GM19372 (cell line): ENCODE results near the gene OR10Z1.

Experiments used
- ATAC-seq: cut with Tn5 transposase; IDR thresholded peaks from one replicate; pipeline ENCODE4 v1.9.1; 2021; ENCODE audit warnings: mild to moderate bottlenecking, low read depth, moderate library complexity; ENCODE audit not compliant: unreplicated experiment

OR10Z1 gene, protein sequence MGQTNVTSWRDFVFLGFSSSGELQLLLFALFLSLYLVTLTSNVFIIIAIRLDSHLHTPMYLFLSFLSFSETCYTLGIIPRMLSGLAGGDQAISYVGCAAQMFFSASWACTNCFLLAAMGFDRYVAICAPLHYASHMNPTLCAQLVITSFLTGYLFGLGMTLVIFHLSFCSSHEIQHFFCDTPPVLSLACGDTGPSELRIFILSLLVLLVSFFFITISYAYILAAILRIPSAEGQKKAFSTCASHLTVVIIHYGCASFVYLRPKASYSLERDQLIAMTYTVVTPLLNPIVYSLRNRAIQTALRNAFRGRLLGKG

DNA sequence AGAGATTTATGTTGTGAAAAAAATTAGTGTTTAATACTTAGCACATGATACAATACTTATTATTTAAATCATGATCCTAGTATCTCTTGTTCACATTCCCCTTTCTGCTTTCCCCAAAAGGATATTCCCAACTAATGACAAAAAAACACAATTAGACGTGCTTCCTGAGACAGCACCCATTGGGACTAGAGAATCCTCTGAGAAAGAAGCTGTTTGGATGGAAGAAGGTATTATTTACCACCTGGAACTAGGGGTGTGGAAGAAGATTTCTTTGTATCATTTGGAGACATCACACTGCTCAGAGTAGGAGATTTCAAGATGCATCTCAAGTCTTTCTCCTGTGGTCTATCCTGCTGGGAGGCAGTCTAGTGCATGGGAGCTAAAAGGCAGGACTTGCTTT lies at the start of gene OR10Z1:
OR10Z1 (plus strand) TSS at position 301 of the 400 bp plus-strand sequence. CDS start 1,171 bp downstream, outside the sequence.
- ATAC-seq = no peak

DNA sequence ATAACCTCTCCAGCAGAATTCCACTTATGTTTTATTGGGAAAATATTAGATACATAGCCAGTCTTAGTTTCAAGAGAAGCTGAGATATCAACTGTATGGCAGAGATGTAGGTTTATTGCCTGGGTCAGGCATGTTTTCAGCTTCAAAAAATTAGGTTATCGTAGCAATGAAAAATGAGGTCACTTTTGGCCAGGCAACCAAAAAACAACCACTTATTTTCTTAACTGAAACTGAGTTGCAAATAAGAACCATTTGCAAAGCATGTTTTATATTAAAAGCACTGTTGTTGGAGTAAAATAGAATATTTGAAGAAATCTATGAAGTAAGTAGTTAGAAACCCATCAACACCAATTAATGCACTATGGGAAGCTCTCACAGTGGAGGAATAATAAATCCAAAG lies 45.4 kb upstream of the OR10Z1 start:
- ATAC-seq = no peak

DNA sequence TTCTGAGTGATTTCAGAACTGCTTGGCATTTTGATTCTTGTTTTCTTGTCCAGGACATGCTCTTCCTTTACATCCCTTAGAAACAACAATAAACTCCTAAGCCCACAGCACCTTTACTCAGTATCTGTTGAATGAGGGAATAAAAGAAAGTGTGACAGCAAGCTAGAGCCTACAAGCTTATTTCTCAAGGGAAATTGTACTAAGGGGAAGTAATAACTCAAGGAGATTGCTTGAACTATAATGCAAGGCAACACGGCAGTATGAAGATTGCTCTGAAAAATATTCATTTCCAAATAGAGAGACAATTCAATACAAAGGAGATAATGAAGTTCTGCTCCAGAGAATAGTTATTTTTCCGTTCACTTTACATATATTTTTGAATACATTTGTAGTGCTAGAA lies 41.2 kb upstream of the OR10Z1 start:
- no peak for ATAC-seq

DNA sequence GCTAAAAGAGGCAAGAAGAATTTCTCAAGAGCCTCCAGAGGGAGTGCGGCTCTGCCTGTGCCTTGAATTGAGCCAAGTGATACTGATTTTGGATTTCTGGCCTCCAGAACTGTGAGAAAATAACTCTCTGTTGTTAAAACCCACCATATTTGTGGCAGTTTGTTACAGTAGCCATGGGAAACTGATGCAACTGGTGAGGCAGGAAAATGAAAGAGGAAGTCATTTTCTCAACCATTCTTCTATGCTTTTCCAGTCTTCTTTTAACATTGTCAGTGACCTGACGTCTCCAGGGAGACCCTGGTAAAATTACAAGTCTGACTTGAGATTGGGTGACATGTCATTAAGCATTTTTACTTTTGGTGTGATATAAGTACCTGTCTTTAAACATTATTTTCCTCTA lies 40.5 kb upstream of the OR10Z1 start:
- ATAC-seq = no peak

DNA sequence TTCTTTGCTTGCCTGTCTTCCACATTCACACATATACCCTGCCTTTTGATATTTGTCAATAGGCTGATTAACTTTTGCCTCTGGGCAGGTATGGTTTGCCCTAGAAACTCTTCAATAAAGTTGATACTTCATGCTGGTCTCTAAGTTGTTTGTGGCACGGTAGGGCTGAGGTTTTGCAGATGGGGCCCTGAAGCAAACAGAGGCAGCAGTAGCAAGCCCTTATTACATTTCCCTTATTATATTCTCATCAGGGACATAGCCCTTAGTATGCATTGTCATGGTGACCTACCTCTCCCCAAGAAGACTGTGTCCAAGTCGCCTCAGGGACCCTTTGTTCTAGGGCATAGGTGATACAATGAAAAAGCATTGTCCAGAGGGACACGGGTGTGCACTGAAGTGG lies 34.6 kb upstream of the OR10Z1 start, which contains the start of gene OR6P1:
OR6P1 (minus strand) TSS at position 101 of the 400 bp plus-strand sequence. CDS start 6,976 bp downstream, outside the sequence.
- ATAC-seq = no peak

DNA sequence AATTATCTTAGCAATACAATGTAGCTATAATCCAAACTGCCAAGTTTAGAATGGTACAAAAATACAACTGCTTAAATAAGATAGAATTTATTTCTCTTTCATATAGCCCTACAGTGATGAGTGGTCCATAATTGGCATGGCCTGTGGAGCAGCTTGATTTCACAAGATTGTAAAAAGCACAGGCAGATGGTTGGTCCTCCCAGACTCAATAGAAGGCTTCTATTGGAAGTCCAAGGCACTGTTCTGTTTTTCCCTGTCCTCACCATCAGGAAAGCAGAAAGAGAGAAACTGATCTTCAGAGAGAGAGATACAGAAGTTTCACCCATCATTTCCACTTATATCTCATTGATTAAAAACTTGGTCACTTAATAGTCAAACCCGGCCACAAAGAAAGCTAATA lies 32.8 kb upstream of the OR10Z1 start:
- ATAC-seq = no peak

DNA sequence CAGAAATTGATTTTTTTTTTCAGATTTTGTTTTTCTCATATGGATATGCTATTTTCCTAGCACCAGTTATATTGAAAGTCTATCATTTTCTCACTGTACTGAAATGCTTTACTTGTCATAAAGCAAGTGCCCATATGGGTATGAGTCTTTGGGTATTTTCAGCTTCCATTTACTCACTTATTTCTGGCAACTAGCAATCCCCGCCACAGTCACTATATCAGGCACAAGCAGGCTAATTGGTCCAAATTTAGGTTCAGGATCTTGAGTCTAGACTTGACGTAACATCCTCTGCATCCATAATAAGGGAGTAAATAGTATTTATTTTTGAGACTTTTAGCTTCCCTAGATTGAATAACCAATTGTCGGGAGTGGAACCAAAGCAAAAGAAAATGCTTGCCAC lies 27.5 kb upstream of the OR10Z1 start:
- ATAC-seq = no peak

DNA sequence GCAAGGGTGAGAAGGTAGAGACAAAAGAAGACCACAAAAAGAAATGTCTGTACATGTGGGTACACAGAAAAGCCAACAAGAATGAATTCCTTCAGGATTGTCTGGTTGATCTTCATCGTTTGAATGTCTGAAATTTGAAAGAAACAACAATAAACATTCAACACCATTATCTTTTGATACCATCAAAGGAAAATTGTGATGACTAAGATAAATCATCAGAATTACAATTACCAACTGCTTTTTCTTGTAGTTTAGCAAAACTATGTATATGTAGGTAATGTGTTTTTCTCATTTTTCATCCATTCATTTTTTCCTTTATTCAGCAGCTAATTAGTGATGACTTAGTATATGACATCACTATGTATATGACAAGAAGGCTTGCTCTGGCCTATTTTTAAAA lies 25.3 kb upstream of the OR10Z1 start, which contains the start of gene OR10X1:
OR10X1 (minus strand) TSS at position 167 of the 400 bp plus-strand sequence; CDS start at position 167, 0 bp downstream.
- no peak for ATAC-seq

DNA sequence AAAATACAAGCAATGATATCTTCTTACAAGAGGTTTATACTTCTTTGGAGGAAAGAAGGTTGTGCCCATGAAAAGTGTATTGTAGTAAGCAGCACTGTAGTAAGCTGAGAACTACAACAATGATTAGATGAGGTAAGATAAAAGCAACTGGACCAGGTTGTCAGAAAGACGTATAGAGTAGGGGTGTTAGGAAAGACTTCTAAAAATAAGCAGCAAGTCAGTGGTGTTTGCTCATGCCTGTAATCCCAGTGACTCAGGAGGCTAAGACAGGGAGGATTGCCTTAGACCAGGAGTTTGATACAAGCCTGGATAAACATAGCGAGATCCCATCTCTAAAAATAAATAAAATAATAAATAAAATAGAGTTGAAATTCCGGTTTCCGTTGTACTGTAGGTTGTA lies 21.1 kb upstream of the OR10Z1 start:
- no peak for ATAC-seq

DNA sequence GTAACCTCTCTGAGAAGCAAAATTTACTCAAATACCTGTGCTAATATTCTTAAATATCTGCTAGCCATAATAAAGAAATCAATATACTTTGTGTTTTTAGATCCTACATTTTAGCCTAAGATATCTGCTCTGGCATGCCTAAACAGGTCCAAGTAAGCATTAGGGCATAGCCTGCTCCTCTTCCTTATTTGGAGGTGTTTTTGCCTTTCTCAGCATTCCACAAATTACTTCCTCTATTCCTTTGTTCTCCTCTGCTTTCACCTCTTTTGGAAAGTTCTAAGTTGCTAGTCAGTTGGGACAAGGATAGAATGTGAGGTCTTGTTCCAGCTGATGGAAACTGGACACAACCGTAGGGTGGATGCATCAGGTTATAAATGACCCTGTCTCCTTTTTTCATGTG lies 18.1 kb upstream of the OR10Z1 start:
- ATAC-seq = no peak

DNA sequence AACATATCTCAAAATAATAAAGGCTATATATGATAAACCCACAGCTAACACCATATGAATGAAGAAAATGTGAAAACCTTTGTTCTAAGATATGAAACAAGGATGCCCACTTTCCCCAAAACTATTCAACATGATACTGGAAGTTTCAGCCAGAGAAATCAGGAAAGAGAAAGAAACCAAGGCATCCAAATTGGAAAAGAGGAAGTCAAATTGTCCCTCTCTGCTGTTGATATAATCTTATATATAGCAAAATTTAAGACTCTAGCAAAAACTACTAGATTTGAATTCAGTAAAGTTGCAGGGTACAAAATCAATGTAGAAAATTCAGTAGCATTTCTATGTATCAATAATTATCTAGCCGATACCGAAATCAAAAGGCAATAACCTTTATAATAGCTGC lies 4.3 kb upstream of the OR10Z1 start:
- no peak for ATAC-seq

DNA sequence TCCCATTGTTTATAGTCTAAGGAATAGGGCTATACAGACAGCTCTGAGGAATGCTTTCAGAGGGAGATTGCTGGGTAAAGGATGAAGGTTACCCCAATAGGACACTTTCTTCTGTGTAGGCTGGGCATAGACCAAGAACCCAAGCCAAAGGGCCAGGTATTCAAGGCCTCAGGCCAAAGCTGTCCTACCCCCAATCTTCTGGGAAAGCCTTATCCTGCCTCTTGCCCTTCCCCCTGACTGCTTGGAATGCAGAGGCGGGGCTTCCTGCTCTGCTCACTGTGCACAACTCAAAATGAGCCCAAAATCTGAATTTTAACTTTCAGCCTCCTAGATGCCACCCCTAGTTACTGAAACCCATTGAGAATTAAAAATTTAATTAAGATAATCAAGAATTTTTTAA lies 2.2 kb downstream of the OR10Z1 start:
- ATAC-seq = no peak

DNA sequence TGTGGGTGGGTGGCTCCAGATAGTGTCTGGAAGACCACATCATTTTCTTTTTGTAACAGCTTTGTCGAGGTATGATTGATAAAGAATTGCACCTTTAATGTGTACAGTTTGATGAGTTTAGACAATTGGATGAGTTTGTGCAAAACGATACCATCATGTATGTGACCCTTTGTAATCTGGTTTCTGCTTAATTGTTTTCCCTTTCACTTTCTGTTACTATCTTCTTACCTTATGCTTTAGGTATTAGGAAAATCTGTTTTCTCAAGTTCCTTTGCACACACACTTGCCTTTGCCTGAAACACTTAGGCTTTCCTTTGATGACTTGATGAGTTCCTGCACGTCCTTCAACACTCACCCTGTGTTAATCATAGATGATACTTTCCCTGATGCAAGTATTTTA lies 6.8 kb downstream of the OR10Z1 start:
- ATAC-seq = no peak

DNA sequence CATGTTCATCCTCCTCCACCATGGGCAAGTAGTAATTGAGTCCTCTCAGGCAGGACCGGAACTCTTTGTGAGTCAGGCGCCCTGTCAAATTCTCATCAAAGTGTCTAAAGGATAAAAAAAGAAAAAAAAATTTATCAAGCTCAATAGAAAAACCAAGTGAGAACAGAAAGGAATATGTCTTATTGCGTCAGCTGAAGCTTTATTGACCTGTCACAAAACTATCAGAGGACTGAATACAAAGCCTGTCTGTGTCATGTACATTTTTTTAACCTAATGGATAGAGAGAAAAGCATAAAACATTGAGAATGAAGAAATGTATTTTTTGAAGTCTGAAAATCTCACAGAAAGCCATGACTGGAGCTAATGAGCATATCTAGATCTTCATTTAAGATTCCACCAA lies 8.7 kb downstream of the OR10Z1 start:
- ATAC-seq = no peak

DNA sequence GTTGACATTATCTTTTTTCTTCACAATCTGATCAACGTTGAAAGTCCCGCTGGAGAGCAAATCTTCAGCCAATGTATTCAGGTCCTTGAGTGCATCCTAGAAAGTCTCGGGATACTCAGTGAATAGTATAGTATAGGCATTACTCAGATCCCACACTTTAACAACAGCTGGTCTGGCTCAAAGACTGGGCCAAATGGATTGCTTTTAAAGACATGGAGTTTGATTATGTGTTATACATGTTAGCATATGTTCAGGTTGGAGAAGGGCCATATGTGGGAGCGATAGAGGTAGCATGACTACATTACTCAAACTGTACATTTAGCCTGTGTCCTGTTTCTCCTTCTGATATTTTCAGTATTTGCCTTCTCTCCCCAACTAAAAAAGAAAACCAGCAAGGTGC lies 33.1 kb downstream of the OR10Z1 start:
- ATAC-seq = no peak

DNA sequence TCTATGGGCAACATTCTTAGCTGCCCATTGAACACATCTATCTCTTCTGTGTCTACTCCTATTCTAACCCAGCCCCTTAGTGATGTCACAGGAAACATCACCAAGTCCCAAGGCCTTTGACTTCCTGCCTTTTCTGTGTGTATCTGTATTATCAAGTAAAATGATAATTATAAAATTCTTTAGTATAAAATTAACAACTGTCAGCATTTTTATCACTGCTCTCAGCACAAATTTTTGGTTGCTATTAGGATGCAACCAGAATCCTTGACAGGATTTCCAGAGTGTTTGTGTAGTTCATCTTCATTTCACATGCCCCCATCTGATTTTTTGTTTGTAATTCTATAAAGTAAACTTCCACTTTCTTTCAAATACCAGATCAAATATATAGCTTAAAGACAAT lies 33.8 kb downstream of the OR10Z1 start:
- no peak for ATAC-seq

DNA sequence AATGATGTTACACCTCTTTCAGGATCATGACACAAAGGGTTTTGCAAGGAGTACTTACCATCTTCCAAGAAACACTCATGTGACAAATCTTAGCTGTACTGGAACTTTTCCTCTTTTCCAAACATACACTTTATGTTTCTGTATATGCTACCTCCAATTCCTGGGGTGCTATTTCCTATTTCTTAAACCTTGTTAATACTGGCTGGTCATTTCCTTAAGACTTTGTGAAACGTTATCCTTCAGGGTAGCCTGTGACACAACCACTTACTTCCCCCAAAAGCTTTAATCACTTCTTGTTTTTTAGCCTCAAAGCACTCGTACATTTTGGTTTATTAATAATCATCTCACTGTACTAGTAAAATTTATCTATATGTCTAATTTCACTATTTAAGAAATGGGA lies 39.4 kb downstream of the OR10Z1 start:
- ATAC-seq = no peak

DNA sequence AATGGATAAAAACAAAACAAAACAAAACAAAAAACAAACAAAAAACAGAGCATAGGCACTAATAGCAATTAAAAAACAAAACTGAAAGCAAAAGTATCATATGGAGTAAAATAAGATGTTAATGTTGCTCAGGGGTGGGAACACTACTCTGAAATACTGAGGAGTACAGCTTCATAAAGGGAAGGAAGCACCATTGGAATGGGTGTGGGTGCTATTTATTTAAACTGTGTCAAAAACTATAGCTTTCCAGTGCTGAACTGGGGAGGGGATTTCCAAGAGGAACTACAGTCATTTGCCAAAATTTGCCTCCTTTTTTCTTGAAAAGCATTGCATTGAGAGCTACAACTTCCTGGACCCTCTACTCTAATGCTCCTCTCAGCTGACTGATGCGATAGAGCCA lies 41.4 kb downstream of the OR10Z1 start:
- no peak for ATAC-seq

DNA sequence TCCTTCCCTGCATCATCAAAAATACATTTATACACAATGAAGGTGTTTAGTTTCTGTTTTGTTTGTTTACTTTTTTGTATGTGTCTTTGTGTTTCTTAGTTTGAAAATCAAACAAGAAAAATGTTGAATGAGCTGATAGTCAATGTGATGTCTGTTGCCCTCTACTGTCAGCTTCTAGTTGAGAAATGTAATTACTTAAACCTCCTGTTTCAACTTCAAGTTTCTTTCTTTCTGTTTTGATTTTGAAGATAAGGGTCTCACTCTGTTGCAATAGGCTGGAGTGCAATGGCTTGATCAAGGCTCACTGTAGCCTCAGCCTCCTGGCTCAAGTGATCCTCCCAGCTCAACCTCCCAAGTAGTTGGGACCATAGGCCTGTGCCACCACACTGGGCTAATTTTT lies 44.0 kb downstream of the OR10Z1 start:
- ATAC-seq = no peak

DNA sequence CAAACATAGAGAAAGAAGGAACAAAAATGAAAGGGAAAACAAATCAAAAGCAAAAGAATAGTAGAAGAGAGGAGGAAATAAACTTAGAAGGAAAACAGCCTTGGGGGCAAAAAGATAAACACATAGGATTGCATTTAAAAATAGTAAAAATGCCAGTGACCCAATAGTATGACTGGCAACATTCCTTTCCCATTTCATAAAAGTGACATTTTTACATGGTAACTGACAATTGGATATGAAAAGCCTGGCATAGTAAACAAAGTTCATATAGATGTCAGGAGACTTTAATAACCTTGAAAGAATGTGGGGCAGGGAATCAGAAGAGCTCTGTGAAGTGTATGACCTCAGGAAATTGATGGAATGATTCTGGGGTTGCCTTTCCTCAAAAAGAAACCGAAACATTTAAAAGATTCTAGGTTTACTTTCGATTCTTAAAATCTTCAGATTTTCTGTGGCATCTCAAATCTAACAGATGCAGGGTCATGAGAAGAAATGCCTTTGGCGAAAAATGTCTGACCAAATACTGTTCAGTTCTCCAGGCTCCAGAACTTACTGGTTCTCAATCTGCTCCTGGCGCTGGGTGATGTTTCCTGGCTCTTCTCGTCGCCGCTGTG lies 47.8 kb downstream of the OR10Z1 start:
- no peak for ATAC-seq

DNA sequence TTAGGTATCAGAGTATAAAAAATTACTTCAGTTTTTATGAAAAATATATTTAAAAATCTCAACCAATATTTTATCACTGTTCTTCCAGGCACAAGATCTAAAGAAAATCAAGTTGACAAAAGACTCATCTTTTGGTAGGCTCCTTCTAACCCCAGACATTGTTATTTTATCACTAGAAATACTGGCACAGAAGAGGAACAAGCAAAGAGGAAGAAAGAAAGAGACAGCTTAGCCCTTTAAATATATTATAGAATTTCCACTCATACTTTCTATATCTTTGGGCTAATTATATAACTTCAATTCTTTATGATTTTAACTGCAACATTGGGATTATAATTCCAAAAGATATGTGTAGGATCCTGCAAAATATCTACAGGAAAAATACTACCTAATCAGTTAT lies 49.0 kb downstream of the OR10Z1 start:
- no peak for ATAC-seq

DNA sequence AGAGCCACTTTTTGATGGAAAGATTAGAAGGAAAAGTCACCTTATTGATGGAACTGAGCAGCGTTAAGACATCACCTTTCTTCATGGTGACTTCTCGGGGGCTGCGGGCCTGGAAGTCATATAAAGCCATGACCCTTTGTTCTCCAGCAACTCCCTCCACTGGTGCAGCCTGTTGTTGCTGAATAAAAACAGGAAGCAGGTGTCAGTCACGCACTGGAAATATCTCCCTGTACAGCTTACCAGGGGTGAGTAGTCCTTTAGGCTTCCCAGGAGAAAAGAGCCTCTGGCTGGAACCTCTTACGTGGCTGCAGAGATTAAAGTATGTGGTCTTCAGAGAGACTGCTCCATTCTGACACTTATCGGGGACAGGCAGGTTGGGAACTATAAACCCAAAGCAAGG lies 49.5 kb downstream of the OR10Z1 start:
- ATAC-seq = no peak
